Spleen (tissue), 7 donors: ENCODE measurements around the gene ZMYND19.

Experiments
- CTCF ChIP-seq, 11 experiments: fragments of 200-600 bp in 7 of 11; fragments of 450-650 bp in 4 of 11; sonication (generic) in 4 of 11; IDR thresholded peaks in 8 of 11; conservative IDR thresholded peaks in 3 of 11; 1 replicate in 7 of 11; 2 replicates in 4 of 11; pipeline versions ENCODE4 v1.4.0 to v1.8.0; 2016 to 2021; ENCODE audit warnings: antibody characterized with exemption in 11 of 11, inconsistent platforms in 4 of 11, mild to moderate bottlenecking in 1 of 11
- POLR2A ChIP-seq, 3 donors: fragments of 450-650 bp; IDR thresholded peaks; one replicate each; pipeline ENCODE4 v1.5.1; 2017; ENCODE audit warnings: antibody characterized with exemption in 3 of 3, mild to moderate bottlenecking in 1 of 3
- donor health status: DM: no; HTN: no; CAD: no; lungs with moderate emphysema.
- donor health status: DM: no; HTN: no; CAD: no.
- donor health status: DM: no; HTN: no; CAD: no.

- TF ChIP-seq CTCF (IDR thresholded peaks at IDR 0.05 in 8 of 11, conservative IDR thresholded peaks at IDR 0.05 in 3 of 11) (no peak), POLR2A (IDR thresholded peaks at IDR 0.05) (no peak)
Measured at GRCh38 chr9:137607141-137607857, 17.0 kb upstream of the ZMYND19 start.
